NCI-H2171 (cell line): ENCODE results near the gene MAP3K6.

ENCODE experiments used
- DNase-seq: peaks from one replicate; lab custom pipeline; 2025; lab: John Stamatoyannopoulos, UW

MAP3K6 gene

DNA sequence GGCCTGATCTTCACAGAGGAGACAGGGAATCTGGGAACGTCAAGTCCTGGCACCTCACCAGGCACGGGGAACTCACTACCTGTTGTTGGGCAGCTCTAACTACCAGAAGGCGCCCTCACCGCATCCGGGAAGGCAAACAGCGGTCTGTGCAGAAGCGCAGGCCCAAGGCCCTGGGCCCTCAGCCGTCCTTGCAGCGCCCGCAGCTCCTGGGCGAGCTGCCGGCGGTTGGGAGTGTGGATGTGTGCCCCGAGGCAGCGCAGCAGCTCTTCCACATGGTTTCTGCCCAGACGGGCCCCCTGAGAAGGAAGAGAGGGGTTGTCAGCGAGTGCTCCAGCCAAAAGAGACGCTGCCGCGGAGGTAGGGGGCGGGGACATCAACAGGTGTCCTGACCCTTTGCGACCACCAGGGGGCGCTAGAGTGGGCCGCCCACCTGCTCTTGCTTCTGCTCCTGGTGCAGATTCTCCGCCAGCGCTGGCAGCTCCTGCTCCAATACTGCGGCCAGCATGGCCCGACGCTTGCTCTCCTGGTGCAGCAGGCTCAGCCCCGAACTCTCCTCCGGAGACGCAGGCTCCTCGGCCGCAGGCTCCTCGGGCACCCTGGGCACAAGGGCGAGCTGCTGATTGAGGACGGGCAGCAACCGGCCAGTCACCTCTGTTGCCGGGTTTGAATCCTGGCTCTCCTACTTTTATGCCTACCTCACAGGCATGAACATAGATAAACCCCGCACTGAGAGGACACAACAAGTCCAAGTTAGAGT, 9.3 kb downstream of the MAP3K6 start:
- DNase-seq: peak; percentile 39

DNA sequence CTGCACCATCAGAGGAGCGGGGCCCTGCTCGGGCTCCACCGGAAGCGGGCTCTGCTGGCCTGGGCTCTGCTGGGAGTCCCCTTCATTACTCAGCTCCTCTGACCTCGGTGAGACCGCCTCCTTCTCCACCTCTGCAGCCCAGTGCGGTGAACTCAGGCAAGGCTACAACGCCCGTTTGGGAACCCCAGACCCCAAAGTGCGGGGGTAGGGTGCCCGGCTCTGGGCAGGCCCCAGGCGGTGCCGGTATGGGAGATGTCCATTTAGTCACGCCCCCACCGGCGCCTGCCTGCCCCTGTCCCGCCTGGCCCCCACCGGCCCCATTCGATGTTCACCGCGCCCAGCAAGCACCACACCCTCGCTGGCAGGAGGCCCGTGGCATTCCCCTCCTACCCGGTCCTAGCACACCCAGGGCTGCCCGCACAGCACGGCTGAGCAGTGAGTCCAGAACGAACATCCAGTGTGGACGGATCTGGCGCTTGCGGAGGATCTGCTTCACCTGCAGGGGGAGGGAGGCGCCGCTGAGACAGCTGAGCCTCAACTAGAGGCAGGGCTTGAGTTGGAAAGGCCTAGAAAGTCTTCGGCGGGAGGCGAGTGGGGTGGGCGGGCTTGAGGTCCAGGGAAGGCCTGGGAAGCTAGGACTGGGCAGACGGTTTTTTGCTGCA, 10.0 kb downstream of the MAP3K6 start:
- no peak for DNase-seq

DNA sequence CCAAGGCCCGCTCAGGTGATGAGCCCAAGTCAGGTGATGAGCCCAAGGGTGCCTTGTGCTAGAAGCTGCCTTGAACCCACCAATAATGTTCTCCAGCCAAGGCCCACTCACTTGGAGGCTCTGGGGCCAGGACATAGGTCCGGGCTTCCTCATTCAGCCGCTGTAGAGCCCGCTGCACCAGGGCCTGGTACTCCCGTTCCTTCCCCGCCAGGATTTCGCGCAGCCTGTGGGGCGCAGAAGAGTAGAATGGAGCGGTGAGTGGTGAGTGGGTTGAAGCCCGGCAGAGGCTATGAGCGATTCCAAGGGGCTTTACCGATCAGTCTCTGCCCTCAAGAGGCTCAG, 10.5 kb downstream of the MAP3K6 start:
- DNase-seq: no peak

DNA sequence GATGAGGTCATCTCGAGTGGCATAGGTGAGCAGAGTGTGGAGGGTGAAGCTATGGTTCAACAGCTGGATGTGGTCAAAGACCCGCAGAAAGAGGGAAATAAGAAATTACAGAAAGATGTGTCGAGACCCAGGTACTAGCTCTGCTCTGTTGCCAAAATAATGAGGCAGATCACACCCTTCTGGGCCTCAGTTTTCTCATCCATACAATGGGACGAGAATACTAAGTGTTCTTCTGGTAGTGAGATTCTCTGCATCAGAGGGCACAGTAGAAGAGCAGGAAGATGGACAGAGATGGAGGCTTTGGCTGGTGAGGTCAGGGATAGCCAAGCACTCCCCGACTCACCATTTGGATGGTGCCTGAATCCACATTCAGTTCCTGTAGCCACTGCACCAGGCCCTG, 11.1 kb downstream of the MAP3K6 start:
- no peak for DNase-seq

DNA sequence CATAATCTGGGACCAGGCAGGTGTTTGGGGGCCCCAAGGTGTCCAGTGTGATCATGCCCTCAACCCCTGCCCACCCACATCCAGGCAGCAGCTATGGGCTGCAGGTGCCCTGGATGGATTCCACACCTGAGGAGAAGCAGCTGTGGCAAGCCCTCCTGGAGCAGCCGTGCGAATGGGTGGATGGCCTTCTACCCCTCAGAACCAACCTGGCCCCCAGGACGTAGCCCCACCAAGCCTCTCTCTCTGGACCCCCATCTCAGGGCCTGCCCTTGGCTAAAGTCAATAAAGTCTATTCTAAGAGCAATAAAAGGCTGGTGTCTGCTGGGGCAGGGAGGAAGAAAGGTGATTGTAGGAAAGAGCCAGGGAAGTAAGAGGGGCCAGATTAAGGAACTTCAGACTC, 13.1 kb downstream of the MAP3K6 start:
- no peak for DNase-seq

DNA sequence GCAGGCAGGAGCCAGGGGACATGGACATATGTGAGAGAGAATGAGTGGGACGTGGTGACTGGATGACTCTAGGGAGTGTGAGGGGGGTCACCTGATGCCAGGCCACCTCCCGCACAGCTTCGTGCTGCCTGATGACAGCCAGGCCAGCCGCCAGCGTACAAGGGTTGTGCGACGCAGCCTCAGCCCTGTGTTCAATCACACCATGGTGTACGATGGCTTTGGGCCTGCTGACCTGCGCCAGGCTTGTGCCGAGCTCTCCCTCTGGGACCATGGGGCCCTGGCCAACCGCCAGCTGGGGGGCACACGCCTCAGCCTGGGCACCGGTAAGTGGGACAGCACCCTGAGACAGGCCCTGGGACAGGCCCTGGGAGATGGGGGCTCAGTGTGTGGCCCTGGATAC, 13.6 kb downstream of the MAP3K6 start:
- no peak for DNase-seq

DNA sequence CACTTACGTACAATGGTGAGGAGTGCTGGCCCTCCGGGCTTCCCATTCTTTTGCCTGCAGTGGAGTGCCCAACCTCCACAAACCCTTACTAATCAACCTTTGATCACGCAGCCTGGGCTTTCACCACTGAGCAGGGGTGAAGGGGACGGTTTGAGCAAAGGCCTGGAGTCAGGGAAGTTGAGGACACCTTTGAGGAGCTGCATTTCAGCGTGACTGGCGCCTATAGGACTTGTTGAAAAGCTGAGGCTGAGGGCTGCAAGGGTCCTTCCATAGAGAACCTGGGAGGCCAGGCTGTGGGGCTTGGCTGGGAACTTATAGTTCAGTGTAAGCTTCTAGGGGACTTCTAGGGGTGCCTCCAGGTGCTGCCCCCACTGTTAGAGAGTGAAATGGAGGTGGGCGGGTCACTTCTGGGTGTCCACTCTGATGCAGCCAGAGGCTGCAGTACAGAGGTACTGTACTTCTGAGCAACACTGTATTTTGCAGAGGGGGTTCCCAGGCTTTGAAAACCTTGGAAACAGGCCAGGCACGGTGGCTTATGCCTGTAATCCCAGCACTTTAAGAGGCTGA, 15.1 kb downstream of the MAP3K6 start:
- DNase-seq: no peak

DNA sequence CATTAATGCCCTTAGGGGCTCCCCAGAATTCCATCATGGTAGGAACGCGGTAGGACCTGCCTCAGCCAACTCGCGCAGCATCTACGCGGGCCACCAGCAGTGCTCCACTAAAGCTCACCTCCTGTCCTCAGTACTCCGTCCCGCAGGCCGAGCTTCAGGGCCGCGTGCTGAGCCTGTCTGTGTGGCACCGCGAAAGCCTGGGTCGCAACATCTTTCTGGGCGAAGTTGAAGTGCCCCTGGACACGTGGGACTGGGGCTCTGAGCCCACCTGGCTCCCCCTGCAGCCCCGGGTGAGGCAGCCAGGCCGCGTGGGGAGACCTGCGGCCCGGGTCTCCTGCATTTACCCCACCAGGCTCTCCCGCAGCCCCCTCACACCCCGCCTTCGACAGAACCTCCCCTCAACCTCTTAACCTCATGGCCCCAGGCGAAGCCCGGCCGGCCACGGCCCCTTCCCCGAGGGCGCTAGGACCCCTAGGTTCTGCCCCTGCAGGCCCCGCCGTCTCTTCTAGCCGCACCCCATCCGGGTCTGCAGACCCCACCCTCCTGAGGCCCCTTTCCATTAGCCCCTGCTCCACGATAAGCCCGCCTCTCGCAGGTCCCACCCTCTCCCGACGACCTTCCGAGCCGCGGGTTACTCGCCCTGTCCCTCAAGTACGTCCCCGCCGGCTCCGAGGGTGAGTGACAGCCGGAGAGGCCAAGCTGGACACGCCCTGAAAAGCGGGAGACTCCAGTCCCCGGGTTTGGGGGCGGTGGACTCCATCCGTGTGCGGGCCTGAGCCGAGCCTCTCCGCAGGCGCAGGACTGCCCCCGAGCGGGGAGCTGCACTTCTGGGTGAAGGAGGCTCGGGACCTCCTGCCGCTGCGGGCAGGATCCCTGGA, 15.9 kb downstream of the MAP3K6 start:
- DNase-seq: no peak

DNA sequence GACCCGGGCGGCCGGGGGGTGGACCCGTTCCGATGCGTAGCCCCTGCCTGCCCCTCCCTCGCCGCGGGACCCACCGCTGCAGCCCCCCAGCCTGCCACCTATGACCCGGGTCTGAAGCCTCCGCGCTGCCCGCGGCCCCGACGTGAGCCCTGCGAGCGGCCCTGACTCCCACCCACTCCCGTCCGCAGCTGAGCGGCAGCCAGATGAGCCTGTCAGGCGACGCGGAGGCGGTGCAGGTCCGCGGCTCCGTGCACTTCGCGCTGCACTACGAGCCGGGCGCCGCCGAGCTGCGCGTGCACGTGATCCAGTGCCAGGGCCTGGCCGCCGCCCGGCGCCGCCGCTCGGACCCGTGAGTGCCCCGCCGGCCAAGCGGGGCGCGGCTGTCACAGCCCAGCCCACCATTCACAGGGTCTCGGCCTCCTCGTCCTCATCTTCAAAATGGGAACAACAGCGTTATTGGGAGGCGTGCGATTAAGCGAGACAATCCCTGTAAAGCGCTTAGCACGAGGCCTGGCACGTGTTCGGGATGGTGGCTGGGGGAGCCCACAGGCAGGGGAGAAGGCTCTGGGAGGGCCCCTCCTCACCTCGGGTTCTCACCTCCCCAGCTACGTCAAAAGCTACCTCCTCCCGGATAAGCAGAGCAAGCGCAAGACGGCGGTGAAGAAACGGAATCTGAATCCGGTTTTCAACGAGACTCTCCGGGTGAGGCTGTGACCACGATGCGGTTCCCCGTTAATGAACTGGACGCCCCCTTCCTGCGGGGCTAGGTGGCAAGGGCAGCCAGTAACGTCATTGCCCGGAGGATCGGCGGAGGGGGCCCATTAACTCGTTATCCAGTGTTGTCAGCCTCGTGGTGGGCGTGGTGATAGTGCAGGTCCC, 16.7 kb downstream of the MAP3K6 start:
- no peak for DNase-seq

DNA sequence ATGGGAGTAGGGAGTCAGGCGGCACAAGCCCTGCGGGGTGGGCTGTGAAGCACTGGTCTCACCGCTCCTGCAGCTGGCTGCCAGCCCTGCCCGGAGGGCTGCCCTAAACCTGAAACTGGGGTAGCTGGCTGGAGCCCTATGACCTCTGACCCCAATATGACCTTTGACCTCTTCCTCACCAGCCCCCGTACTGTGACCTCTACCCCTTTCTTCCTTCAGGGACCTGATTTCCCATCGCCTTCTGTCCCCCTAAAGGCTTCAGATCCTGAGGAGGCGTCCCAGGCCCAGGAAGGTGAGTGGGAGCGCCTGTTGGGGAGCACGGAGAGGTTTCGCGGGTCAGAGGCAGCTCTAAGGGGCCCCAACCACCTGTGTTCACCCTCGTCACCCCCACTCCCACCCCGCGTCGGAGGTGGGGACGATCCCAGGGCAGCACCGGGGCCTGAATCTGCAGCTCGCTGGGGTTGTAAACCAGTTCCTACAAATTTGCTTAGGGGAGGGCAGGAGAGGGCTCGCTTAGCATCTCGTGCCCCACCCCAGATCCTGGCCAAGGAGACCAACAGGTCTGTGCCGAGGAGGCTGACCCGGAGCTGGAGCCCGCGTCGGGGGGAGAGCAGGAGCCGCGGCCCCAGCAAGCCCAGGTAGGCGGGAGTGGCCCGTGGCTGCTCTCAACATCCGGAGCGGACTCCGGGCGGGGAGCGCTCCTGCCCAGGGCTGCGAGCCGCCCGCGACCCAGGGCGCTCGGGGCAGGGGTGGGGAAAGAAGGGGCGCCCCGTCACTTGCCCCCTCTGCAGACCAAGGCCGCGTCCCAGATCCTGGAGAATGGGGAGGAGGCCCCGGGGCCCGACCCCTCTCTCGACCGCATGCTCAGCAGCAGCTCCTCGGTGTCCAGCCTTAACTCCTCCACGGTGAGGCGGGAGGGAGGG, 17.6 kb downstream of the MAP3K6 start:
- DNase-seq: peak; percentile 23

DNA sequence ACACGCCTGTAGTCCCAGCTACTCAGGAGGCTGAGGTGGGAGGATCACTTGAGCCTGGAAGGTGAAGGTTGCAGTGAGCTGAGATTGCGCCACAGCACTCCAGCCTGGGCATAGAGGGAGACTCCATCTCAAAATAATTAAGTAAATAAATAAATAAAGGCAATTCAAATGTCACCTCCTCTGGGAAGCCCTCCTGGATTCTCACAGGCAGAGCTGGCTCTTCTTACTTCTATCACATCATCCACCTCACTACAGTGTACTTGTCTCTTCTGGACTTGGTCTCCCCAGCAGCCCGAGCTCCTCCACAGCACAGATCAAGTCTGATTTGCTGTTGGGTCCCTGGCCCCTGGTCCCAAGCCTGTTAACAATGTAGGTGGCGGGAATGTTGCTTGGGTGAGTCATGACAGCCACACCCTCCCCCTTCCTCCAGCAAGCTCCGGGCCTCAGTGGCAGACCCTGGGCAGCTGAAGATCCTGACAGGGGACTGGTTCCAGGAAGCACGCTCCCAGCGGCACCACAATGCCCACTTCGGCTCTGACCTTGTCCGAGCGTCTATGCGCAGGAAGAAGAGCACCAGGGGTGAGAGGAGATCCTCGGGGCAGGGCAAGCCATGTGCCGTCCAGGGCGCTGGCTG, 19.7 kb downstream of the MAP3K6 start:
- DNase-seq: no peak

DNA sequence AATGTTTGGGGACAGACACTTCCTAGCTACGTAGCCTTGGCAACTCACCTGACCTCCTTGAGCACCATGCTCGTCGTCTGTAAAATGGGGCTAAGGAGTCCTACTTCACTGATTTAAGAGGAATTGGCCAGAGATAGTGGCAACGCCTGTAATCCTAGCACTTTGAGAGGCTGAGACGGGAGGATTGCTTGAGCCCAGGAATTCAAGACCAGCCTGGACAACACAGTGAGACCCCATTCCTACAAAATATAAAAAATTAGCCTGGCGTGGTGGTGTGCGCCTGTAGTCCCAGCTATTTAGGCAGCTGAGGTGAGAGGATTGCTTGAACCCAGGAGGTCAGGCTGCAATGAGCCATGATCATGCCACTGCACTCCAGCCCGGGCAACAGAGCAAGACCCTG, 20.4 kb downstream of the MAP3K6 start:
- DNase-seq: no peak

DNA sequence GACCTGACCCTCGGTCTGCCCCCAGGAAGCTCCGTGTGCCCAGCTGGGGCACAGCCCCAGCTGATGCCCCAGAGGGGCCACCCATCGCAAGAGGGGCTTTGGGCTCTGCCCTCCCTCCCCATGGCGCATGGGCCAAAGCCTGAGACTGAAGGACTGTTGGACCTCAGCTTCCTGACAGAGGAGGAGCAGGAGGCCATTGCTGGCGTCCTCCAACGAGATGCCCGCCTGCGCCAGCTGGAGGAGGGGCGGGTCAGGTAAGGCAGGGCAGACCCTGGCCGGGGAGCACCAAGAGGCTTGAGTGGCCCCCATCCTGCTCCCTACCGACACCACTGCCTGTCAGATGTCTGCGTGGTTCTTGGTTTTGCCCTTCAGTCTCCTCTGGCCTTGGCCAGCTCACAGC, 21.5 kb downstream of the MAP3K6 start:
- no peak for DNase-seq

DNA sequence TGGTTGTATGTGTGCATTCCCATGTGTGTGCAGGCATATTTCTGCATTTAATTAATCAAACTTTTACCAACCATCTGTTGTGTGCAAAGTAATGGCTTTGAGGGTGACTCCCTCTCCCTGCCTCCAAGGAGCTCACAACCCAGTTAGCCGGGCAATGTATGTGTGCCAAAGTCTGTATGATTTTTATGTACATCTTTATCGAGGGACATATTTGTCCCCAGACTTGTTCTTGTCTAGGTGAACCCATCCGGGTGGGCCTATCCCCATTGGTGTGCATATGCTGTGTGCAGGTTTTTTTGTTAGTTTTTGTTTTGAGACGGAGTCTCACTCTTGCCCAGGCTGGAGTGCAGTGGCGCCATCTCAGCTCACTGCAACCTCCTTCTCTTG, 23.1 kb downstream of the MAP3K6 start:
- DNase-seq: no peak

DNA sequence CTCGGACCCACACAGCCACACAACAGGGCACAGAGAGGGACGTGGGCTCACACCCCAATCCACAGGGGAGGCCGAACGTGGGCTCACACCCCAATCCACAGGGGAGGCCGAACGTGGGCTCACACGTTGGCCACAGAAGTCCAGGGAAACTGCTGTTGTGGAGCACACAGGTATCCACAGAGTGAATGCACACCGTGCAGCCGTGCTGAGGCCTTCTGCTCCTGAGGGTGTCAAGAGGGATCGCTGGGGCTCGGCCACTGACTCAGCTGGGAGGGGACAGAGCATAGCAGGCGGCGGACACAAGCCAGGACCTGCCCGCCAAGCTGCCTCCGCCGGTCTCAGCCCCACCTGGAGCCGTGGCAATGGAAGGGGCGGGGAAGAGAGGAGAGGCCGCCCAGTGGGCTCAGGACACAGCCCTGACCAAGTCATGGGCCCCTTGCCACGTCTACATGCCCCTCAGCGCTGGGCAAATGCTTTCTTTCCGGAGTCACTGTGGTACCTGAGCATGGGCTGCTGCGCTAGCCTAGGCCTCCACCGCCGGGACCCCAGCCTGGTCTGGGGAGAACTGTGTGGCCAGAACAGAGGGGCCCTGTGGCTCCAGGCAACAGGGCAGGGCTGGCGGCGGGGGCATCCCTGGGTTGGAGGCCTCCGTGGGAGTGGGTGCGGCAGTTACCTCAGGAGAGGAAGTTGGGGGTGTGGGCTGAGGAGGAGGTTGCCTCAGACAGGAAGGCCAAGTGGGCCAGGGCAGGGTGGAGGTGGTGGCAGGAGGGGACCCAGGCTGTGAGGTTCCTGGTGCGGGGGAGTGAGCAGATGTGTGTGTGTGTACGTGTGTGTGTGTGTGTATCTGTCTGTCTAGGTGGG, 23.8 kb downstream of the MAP3K6 start:
- peak; percentile 35 for DNase-seq

DNA sequence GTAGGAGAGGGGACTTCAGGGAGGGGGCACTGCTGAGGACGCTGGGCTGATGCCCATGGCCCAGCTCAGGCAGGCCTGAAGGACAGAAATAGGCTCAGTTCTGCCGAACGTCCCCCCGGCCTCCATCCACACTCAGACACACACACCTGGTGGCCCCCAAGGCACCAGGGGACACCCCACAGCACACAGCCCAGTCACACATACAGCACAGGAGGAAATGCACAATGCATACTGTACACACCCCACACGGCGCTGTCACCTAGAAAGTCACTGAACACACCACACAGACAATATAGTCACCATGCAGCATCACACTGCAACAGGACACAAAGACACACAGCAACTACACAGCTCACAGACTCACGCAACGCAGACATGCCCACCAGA, 24.4 kb downstream of the MAP3K6 start:
- DNase-seq: peak; percentile 3

DNA sequence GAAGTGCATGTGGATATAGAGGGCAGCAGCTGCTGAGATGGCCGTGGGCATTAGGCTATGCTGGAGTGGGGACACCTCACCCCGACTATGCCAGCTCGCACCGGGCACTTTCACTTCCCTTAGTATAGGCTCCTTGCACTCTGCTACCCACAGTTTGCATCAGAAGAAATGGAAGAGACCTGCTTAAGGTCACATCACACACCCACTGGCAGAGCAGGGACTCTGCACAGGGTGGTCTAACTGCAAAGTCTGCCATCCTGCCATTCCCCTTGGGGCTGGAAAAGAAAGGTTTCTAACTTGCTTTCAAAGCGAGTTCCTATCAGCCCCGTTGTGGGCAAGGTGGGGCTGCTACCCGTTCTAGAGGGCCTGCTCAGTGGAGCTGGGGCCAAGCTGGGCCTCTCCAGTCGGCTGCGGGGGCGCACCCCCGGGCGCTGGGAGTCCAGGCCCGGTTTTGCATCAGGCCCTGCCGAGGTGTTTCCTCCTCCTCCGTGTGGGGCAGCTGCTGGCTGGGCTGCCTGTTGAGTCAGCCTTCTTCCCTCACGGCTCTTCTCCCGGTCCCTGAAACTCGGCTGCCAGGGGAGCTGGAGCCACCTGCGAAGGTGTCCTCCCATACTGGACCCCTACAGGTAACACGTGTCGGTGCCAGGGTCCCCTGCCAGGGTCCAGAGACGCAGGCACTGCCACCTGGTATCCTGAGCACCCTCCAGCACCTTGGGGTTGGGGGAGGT, 25.1 kb downstream of the MAP3K6 start, which contains the start of gene SYTL1:
SYTL1 (plus strand) TSS at position 498 of the 728 bp plus-strand sequence. CDS start 3,313 bp downstream, outside the sequence.
- peak; percentile 70 for DNase-seq

DNA sequence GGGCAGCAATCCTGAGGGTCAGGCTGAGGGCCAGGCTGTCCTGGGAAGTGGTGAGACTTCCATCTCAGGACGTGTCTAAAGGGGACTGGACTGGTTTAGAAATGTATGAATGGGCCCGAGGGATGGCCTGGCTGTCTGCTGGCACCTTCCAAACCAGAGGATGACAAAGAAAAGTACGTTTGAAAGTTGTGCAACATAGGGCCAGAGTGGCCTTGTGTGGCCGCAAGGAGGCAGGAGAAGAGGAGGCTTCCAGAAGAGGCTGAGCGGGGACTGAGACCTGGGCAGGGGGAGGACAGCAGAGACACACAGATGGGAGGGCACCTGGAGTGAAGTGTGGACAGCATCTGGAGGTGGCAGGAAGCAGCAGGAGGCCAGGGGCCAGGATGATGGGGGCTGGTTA, 27.5 kb downstream of the MAP3K6 start:
- no peak for DNase-seq
